Measurements from ENCODE around the gene DCPS. TPM values are rescaled to one million over a fixed set of nuclear protein-coding genes. Genes with fewer than 3 reads are reported as not detected.

The DCPS gene
- total and polyA plus RNA-seq, 2 of the 4 experiments (the other 2 are of a cell fraction): 19.7 to 34.8 TPM

- no CpG with 5 or more reads among the region's 3 CpGs for WGBS, 2 experiments (ENCODE audit: extremely low coverage in 2 of 2, insufficient read length in 1 of 2)
- Histone ChIP-seq H3K79me1 (ENCODE audit: low read depth in 1 of 2, low read length in 2 of 2) (peaks cover 9 to 20% of the 10 kb centered on the region in 2 experiments; a peak in 2 of 4 replicates), H2BK15ac (ENCODE audit: low read depth, low read length) (no peak overlapping the region), H2BK20ac (ENCODE audit: low read depth, low read length) (no peak overlapping the region), H3K18ac (ENCODE audit: low read depth, low read length) (no peak overlapping the region), H4K91ac (ENCODE audit: insufficient read depth, low read depth, low read length) (no peak overlapping the region), H2AK5ac (ENCODE audit: low read depth, low read length) (no peak overlapping the region), H3K23ac (ENCODE audit: low read depth, low read length) (no peak overlapping the region), H3K4ac (ENCODE audit: low read depth, low read length) (no peak overlapping the region), H3K4me2 (ENCODE audit: low read depth, low read length) (no peak overlapping the region), H2BK120ac (ENCODE audit: low read depth, low read length) (no peak overlapping the region), H4K5ac (ENCODE audit: low read depth, low read length) (no peak overlapping the region), H4K8ac (ENCODE audit: low read depth in 2 of 2, low read length in 2 of 2) (no peak overlapping the region), H4K20me1 (ENCODE audit: insufficient read depth, low read length) (no peaks in the 10 kb centered on the region; the same call in 1 of the 2 replicates), H3K4me1 (ENCODE audit: control insufficient read depth, insufficient read depth, low read length) (peaks cover 5% of the 10 kb centered on the region), H2AFZ (replicated peaks; ENCODE audit: low read length, poor library complexity) (no peak overlapping the region), H3K9ac (ENCODE audit: low read depth, low read length) (no peak overlapping the region), H3K56ac (ENCODE audit: extremely low read depth, insufficient read depth, low read length) (no peak overlapping the region), H3K36me3 (ENCODE audit: control insufficient read depth, insufficient read depth, low read length) (no peaks in the 10 kb centered on the region), H2BK5ac (ENCODE audit: low read depth, low read length, poor library complexity, severe bottlenecking) (no peak overlapping the region), H3K4me3 (ENCODE audit: insufficient read depth, low read depth, low read length) (no peak overlapping the region), H3K9me3 (ENCODE audit: control insufficient read depth, insufficient read depth, low read length) (no peaks in the 10 kb centered on the region), H3K9me1 (ENCODE audit: insufficient read depth, low read length) (no peaks in the 10 kb centered on the region), H3K27me3 (ENCODE audit: control insufficient read depth, insufficient read depth, low read length) (no peaks in the 10 kb centered on the region), H3K27ac (ENCODE audit: insufficient read depth, low read length) (no peak overlapping the region), H3K14ac (replicated peaks; ENCODE audit: low read depth, low read length) (no peak overlapping the region), H2AK9ac (replicated peaks; ENCODE audit: low read depth, low read length, poor library complexity) (no peak overlapping the region)
- dilution Hi-C loops (cut with HindIII; ENCODE audit: low sequenced_read_pairs, unreplicated experiment): no loop called here
- DNase-seq: no peak
- TF ChIP-seq SMC3 (IDR thresholded peaks at IDR 0.05; ENCODE audit: low read depth, low read length): no peak
- no peak for TF ChIP-seq MAFK (IDR thresholded peaks at IDR 0.05; ENCODE audit: low read depth, low read length)
- TF ChIP-seq CHD1 (IDR thresholded peaks at IDR 0.05; ENCODE audit: low read depth, low read length): no peak
- TF ChIP-seq CTCF (conservative IDR thresholded peaks at IDR 0.05; ENCODE audit: low read depth, low read length): no peak
- no peak for TF ChIP-seq FOS (IDR thresholded peaks at IDR 0.05; ENCODE audit: low read depth, low read length)
- no peak for TF ChIP-seq RAD21 (IDR thresholded peaks at IDR 0.05; ENCODE audit: low read length)
- no peak for TF ChIP-seq RFX5 (IDR thresholded peaks at IDR 0.05; ENCODE audit: low read depth, low read length)
- TF ChIP-seq RCOR1 (IDR thresholded peaks at IDR 0.05; ENCODE audit: insufficient replicate concordance, low read length): no peak
- TF ChIP-seq MAZ (IDR thresholded peaks at IDR 0.05; ENCODE audit: borderline replicate concordance, low read depth, low read length): no peak
- TF ChIP-seq CEBPB (IDR thresholded peaks at IDR 0.05; ENCODE audit: low read depth, low read length): no peak
- TF ChIP-seq BHLHE40 (IDR thresholded peaks at IDR 0.05; ENCODE audit: low read depth, low read length): no peak
- no peak for TF ChIP-seq NFE2L2 (IDR thresholded peaks at IDR 0.05; ENCODE audit: low read depth, low read length)
- TF ChIP-seq POLR2A (IDR thresholded peaks at IDR 0.05; ENCODE audit: low read depth, low read length): no peak
- TF ChIP-seq USF2 (IDR thresholded peaks at IDR 0.05; ENCODE audit: low read depth, low read length): no peak
- no peak for TF ChIP-seq MXI1 (IDR thresholded peaks at IDR 0.05; ENCODE audit: borderline replicate concordance, low read depth, low read length)
- no peak for TF ChIP-seq ELK1 (IDR thresholded peaks at IDR 0.05; ENCODE audit: borderline replicate concordance, low read depth, low read length)
- ChIA-PET CTCF (interaction anchor here (0.6 to 0.7 kb wide), 2 partner anchors 60 to 110 kb away, joined by 5 to 6 read pairs; no protein-coding TSS in a partner anchor), POLR2A (ENCODE audit: unreplicated experiment) (no interaction called here)
- ATAC-seq (ENCODE audit: low read depth): no peak
- in situ Hi-C loops (cut with MboI; ENCODE audit: low sequenced_read_pairs): no loop called here
- no TSS peak for BruUV-seq (replicated peaks)
- intact Hi-C loops (cut with micrococcal nuclease): no loop called here
Measured at GRCh38 chr11:126370016-126370415, 66.2 kb downstream of the DCPS start.

Data from IMR-90 (cell line).